Adipocyte (in vitro differentiated cells): ENCODE data around the gene COX14.

Source experiments
- DNase-seq: peaks from one replicate; pipeline ENCODE4 v3.0.0-alpha.2; 2015; ENCODE audit warnings: low read depth
- H3K27me3 ChIP-seq: replicated peaks from 2 replicates; pipeline ENCODE4 v1.7.0; 2013; ENCODE audit warnings: mild to moderate bottlenecking, low read length, moderate library complexity; ENCODE audit not compliant: control insufficient read depth, insufficient read depth
- H3K36me3 ChIP-seq: 2 replicates; pipeline ENCODE4 v1.7.0; 2013; ENCODE audit warnings: low read length, mild to moderate bottlenecking, moderate library complexity; ENCODE audit not compliant: control insufficient read depth, insufficient read depth, severe bottlenecking
- H3K4me1 ChIP-seq: 2 replicates; pipeline ENCODE4 v1.7.0; 2013; ENCODE audit warnings: mild to moderate bottlenecking, low read length, moderate library complexity; ENCODE audit not compliant: control insufficient read depth, insufficient read depth
- H3K4me3 ChIP-seq: 2 replicates; pipeline ENCODE4 v1.7.0; 2013; ENCODE audit warnings: mild to moderate bottlenecking, low read length, moderate library complexity
- H3K9ac ChIP-seq: 2 replicates; pipeline ENCODE4 v1.7.0; 2013; ENCODE audit warnings: mild to moderate bottlenecking, low read length, moderate library complexity
- H3K9me3 ChIP-seq: 2 replicates; pipeline ENCODE4 v1.7.0; 2013; ENCODE audit warnings: mild to moderate bottlenecking, low read length, moderate library complexity; ENCODE audit not compliant: control insufficient read depth

Gene COX14

DNA sequence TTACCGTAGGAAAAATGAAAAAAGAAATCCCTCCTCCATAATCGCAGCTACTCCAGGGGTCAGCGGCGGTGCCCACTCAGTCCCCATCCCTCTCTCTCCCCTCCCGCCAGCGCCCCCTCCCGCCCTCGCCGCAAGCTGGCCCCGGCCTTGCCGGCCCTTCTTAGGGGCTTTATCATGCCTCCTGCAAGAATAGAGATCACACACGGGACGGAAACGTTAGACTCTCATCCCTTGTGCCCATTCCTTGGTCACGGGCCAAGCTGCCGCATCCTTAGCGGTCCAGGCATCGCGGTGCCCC is 692 bp upstream of the COX14 start:
- Histone ChIP-seq H3K9me3 (no peaks in the 10 kb centered on the region), H3K36me3 (peaks cover 29% of the 10 kb centered on the region), H3K4me1 (peaks cover 40% of the 10 kb centered on the region), H3K9ac (peak overlapping the region; percentile 85), H3K4me3 (peak overlapping the region; percentile 52), H3K27me3 (no peaks in the 10 kb centered on the region)
- no peak for DNase-seq

DNA sequence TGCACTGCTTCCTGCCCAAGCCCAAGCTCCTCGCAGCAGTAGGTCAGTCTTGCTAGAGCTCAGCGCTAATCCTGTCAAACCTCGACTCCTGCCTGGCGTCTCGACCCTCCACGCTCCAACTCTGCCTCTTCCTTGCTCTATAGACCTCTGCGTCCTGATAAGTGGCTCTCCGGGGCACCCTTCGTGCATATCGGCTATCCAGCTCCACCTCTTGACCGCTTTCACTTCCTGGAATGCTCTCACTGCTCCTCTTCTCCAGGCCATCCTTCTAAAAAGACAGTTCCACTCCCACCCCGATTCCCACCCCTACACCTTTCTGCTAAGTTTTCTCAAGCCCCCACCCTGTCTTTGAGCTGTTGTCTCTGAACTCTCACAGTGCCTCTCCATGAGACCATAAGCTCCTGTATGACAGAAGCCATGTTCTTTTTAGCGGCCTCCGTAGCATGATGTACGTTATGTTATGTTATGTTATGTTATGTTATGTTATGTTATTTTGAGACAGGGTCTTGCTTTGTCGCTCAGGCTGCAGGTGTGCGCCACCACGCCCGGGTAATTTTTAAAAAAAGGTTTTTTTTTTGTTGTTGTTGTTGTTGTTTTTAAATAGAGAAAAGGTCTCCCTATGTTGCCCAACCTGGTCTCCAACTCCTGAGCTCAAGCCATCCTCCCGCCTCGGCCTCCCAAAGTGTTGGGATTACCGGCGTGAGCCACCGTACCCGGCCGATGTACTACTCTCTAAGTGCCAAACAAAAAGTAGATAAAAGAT is 601 bp downstream of the COX14 start:
- Histone ChIP-seq H3K4me1 (peaks cover 40% of the 10 kb centered on the region), H3K9me3 (no peaks in the 10 kb centered on the region), H3K9ac (peak overlapping the region; percentile 89), H3K4me3 (peak overlapping the region; percentile 85), H3K27me3 (no peaks in the 10 kb centered on the region), H3K36me3 (peaks cover 24% of the 10 kb centered on the region)
- DNase-seq = no peak

DNA sequence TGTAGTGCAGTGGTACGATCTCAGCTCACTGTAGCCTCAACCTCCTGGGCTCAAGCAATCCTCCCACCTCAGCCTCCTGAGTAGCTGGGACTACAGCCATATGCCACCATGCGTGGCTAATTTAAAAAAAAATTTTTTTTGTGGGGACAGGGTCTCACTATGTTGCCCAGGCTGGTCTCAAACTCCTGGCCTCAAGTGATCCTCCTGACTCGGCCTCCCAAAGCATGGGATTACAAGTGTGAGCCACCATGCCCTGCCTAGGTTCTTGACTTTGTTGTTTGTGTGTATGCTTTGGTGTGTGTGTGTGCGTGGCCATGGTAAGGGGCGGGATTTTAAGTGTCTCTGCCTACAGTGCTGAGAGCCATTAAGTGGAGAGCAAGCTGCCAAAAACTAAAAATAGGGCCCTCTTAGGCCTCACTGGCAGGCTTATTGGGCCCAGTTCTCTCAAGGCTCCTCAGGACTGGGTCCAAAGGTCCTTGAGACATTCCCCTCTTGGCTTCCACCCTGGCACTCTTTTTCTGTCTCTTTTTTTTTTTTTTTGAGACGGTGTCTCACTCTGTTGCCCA is 5.1 kb downstream of the COX14 start:
- H3K27me3 ChIP-seq = no peaks in the 10 kb centered on the region
- no peak overlapping the region for H3K9ac ChIP-seq
- H3K4me3 ChIP-seq = no peak overlapping the region
- H3K4me1 ChIP-seq = peaks cover 9% of the 10 kb centered on the region
- no peak for DNase-seq
- no peaks in the 10 kb centered on the region for H3K9me3 ChIP-seq
- peaks cover 47% of the 10 kb centered on the region for H3K36me3 ChIP-seq

DNA sequence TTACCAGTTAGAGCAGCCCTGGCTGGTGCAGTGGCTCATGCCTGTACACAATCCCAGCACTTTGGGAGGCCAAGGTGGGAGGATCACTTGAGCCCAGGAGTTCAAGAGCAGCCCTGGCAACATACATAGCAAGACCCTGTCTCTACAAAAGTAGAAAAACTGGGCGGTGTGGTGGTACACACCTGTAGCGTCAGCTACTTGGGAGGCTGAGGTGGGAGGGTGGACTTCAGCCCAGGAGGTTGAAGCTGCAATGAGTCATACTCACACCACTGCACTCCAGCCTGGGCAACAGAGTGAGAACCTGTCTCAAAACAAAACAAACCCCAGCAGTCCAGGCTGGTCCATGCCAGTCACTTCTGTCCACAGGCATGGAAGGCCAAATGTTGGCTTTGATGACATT is 7.4 kb downstream of the COX14 start:
- no peaks in the 10 kb centered on the region for H3K9me3 ChIP-seq
- no peaks in the 10 kb centered on the region for H3K27me3 ChIP-seq
- peaks cover 60% of the 10 kb centered on the region for H3K36me3 ChIP-seq
- H3K9ac ChIP-seq = no peak overlapping the region
- H3K4me1 ChIP-seq = peaks cover 4% of the 10 kb centered on the region
- no peak overlapping the region for H3K4me3 ChIP-seq
- no peak for DNase-seq

DNA sequence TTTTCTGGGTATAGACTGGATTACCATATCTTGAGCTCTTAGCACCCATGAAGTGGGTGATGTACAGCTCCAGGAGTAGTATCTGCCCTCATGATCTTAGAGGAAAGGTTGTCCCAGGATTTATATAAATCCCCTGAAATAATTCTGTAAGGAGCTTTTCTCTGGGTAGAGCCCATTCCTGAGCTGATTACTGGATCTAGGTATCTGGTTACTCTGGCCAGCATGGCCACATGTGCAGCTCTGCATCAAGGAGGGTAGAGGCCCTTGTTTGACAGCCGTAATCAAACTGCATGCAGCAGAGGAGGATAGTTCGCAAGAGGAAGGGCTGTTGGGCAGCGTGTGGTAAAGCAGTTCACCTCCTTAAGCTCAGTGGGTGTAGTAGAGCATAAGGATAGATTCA is 8.5 kb downstream of the COX14 start:
- H3K36me3 ChIP-seq = peaks cover 59% of the 10 kb centered on the region
- H3K9me3 ChIP-seq = no peaks in the 10 kb centered on the region
- no peak overlapping the region for H3K9ac ChIP-seq
- no peak for DNase-seq
- no peak overlapping the region for H3K4me3 ChIP-seq
- peaks cover 4% of the 10 kb centered on the region for H3K4me1 ChIP-seq
- H3K27me3 ChIP-seq = no peaks in the 10 kb centered on the region

DNA sequence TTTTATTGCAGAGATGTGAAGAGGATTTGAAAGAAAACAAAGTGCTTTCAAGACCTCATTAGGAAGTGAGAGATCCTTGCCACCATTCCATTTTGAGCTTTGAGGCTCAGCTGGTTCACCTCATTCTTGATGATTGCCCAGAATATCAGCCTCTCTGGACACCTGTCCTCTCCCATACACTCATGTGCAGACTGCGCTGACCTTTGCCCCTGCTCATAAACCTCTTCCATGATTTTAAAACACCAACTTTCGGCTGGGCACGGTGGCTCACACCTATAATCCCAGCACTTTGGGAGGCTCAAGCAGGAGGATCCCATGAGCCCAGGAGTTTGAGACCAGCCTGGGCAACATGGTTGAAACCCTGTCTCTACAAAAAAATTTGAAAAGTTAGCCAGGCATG is 8.9 kb downstream of the COX14 start:
- Histone ChIP-seq H3K9ac (no peak overlapping the region), H3K36me3 (peaks cover 55% of the 10 kb centered on the region), H3K27me3 (no peaks in the 10 kb centered on the region), H3K4me3 (no peak overlapping the region), H3K4me1 (peaks cover 4% of the 10 kb centered on the region), H3K9me3 (no peaks in the 10 kb centered on the region)
- DNase-seq = no peak

DNA sequence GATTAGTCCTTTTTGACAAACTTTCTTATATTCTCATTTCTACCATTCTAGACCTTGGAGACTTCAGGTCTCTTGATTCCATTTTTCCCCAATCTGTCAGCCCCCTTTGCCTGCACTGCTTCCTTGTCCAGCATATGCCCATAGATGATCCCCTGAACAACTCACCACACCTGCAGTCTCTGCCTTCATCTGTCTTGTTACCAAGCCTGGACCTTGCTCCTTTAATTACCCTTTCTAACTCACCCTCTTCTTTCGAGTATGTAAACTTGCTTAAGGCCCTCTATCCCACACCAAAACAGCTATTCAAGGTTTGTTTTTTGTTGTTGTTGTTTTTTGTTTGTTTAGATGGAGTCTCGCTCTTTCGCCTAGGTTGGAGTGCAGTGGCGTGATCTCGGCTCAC is 9.6 kb downstream of the COX14 start:
- H3K4me3 ChIP-seq = no peak overlapping the region
- H3K4me1 ChIP-seq = peaks cover 2% of the 10 kb centered on the region
- H3K36me3 ChIP-seq = peaks cover 50% of the 10 kb centered on the region
- no peaks in the 10 kb centered on the region for H3K9me3 ChIP-seq
- H3K27me3 ChIP-seq = no peaks in the 10 kb centered on the region
- H3K9ac ChIP-seq = no peak overlapping the region
- DNase-seq = no peak

DNA sequence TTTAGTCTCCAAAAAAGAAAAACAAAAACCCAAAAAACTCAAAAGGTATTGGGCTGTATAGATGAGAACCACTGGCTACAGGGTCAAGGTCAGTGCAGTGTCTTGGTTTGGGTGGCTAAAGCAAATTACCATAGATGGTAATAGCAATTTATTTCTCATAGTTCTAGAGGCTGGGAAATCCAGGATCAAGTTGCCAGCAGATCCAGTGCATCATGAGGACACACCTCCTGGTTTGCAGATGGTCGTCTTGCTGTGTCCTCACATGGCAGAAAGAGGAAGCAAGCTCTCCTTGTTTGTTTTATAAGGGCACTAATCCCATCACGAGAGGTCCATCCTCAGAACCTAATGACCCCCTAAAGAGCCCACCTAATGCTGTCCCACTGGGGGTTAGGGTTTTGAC is 11.2 kb downstream of the COX14 start:
- Histone ChIP-seq H3K27me3 (no peaks in the 10 kb centered on the region), H3K36me3 (peaks cover 53% of the 10 kb centered on the region), H3K4me3 (no peak overlapping the region), H3K9me3 (no peaks in the 10 kb centered on the region), H3K9ac (no peak overlapping the region), H3K4me1 (no peaks in the 10 kb centered on the region)
- DNase-seq = no peak

DNA sequence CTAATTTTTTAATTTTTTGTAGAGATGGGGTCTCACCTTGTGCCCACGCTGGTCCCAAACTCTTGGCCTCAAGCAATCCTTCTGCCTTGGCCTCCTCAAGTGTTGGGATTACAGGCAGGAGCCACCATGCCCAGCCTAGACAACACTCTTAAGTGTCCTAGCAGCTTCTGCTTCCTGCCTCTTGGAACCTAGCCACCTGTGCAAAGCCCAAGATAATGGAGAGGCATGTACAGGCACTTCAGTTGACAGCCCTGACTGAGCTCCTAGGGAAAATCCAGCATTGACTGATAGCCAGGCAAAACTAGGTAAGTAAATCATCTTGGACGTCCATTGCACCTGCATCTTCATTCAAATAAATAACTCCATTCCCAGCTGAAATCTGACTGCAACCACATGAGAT is 15.5 kb downstream of the COX14 start:
- Histone ChIP-seq H3K4me3 (no peak overlapping the region), H3K9me3 (no peaks in the 10 kb centered on the region), H3K9ac (no peak overlapping the region), H3K4me1 (peaks cover 11% of the 10 kb centered on the region), H3K27me3 (no peaks in the 10 kb centered on the region), H3K36me3 (peaks cover 40% of the 10 kb centered on the region)
- DNase-seq = no peak

DNA sequence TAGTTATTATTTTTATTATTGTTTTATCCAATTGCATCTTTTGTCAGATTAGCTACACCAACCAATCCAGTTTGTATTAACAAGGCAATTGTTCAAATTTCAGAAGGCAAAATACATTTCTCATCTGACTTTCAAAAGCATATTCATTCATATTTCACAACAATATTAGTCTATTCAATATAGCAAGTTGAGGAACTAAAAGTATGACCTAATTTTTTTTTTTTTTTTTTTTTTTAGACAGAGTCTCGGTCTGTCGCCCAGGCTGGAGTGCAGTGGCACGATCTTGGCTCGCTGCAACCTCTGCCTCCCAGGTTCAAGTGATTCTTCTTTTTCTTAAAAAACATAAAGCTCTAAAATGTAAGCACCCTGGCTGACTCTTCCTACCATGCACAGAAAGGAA is 17.3 kb downstream of the COX14 start:
- Histone ChIP-seq H3K9ac (no peak overlapping the region), H3K4me1 (peaks cover 16% of the 10 kb centered on the region), H3K36me3 (peaks cover 45% of the 10 kb centered on the region), H3K27me3 (no peaks in the 10 kb centered on the region), H3K4me3 (no peak overlapping the region), H3K9me3 (no peaks in the 10 kb centered on the region)
- DNase-seq = no peak

DNA sequence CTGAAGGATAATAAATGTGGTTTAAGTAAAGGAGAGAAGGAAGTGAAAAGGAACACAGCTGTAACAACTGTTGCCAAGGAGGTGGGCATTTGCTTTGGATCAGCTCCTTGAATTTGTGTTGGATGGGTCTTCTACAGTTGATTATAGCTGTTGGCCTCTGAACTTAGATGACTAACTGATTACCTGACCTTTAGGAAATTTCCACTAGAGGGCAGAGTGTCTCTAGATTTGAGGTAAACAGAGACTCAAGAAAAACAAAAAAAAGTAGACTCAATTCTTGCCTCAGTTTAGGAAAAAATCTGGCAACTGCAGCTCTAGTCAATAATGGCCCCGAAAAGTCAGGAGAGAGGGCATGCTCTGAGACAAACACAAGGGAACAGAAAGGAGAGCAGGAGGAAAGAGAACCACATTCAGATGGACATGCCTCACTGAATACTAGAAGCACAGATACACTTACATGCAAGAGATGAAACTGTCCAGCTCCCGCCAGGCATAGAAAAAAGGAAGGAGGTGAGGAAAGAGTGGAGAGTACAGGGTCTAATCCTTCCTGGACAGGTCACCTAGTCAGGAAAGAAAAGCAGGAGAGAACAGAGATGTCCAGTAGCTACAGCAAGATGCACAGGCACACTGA is 20.6 kb downstream of the COX14 start:
- no peaks in the 10 kb centered on the region for H3K9me3 ChIP-seq
- peak; percentile 80 for DNase-seq
- peaks cover 27% of the 10 kb centered on the region for H3K4me1 ChIP-seq
- peaks cover 66% of the 10 kb centered on the region for H3K36me3 ChIP-seq
- H3K27me3 ChIP-seq = no peaks in the 10 kb centered on the region
- H3K4me3 ChIP-seq = no peak overlapping the region
- no peak overlapping the region for H3K9ac ChIP-seq
